ENCODE measurements around the gene ADPRHL1.

Gene ADPRHL1

DNA sequence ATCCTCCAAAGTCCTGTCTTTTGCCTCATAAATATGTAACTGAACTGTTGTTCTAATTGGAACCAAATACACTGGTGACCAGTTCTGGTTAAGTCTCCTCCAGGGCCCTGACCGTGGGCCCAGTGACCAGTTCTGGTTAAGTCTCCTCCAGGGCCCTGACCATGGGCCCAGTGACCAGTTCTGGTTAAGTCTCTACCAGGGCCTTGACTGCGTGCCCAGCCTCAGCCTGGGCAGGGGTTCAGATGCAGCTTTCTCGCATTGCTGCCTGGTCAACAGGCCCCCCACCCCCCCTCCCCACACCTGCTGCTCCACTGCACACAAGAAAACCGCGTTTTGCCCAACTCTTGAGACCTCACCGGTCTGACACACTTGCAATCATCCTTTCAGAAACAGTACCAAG, 85.5 kb downstream of the ADPRHL1 start:
- TF ChIP-seq CTCF (IDR thresholded peaks at IDR 0.05; ENCODE audit: low read depth, low read length, poor library complexity, severe bottlenecking): no peak

GRCh38 chr13:113367020-113367560, 86.2 kb downstream of the ADPRHL1 start:
- Histone ChIP-seq H4K20me1 (ENCODE audit: control insufficient read depth, insufficient read depth, low read depth, low read length) (no peaks in the 10 kb centered on the region), H3K9me3 (ENCODE audit: control insufficient read depth, insufficient read depth, low read length) (no peaks in the 10 kb centered on the region), H3K27me3 (ENCODE audit: control insufficient read depth, low read length) (peaks cover 11% of the 10 kb centered on the region), H3K4me1 (ENCODE audit: control insufficient read depth, low read length) (no peaks in the 10 kb centered on the region), H3K9me2 (replicated peaks; ENCODE audit: control insufficient read depth, low read length) (no peaks in the 10 kb centered on the region), H3K4me3 (ENCODE audit: low read length) (no peak overlapping the region), H3K36me3 (ENCODE audit: control insufficient read depth, low read length) (no peaks in the 10 kb centered on the region), H3K79me2 (ENCODE audit: control insufficient read depth, low read length) (no peaks in the 10 kb centered on the region), H3K4me2 (ENCODE audit: low read length) (no peak overlapping the region), H3F3A (ENCODE audit: control insufficient read depth, insufficient read depth) (no peaks in the 10 kb centered on the region), H3K27ac (ENCODE audit: low read depth, low read length) (no peak overlapping the region)
- TF ChIP-seq CTCF (IDR thresholded peaks at IDR 0.05; ENCODE audit: low read depth, low read length, poor library complexity, severe bottlenecking) (no peak), EZH2phosphoT487 (IDR thresholded peaks at IDR 0.05; ENCODE audit: borderline replicate concordance, low read length) (no peak)

More for the DNA sequence above, 85.5 kb downstream of the ADPRHL1 start:
- Histone ChIP-seq H3K9me2 (replicated peaks; ENCODE audit: control insufficient read depth, low read length) (no peaks in the 10 kb centered on the region), H3F3A (ENCODE audit: control insufficient read depth, insufficient read depth) (no peaks in the 10 kb centered on the region), H3K27me3 (ENCODE audit: control insufficient read depth, low read length) (peaks cover 8% of the 10 kb centered on the region), H4K20me1 (ENCODE audit: control insufficient read depth, insufficient read depth, low read depth, low read length) (no peaks in the 10 kb centered on the region), H3K4me3 (ENCODE audit: low read length) (no peak overlapping the region), H3K4me1 (ENCODE audit: control insufficient read depth, low read length) (no peaks in the 10 kb centered on the region), H3K36me3 (ENCODE audit: control insufficient read depth, low read length) (no peaks in the 10 kb centered on the region), H3K4me2 (ENCODE audit: low read length) (no peak overlapping the region), H3K27ac (ENCODE audit: low read depth, low read length) (no peak overlapping the region), H3K9me3 (ENCODE audit: control insufficient read depth, insufficient read depth, low read length) (no peaks in the 10 kb centered on the region), H3K79me2 (ENCODE audit: control insufficient read depth, low read length) (no peaks in the 10 kb centered on the region)

DNA sequence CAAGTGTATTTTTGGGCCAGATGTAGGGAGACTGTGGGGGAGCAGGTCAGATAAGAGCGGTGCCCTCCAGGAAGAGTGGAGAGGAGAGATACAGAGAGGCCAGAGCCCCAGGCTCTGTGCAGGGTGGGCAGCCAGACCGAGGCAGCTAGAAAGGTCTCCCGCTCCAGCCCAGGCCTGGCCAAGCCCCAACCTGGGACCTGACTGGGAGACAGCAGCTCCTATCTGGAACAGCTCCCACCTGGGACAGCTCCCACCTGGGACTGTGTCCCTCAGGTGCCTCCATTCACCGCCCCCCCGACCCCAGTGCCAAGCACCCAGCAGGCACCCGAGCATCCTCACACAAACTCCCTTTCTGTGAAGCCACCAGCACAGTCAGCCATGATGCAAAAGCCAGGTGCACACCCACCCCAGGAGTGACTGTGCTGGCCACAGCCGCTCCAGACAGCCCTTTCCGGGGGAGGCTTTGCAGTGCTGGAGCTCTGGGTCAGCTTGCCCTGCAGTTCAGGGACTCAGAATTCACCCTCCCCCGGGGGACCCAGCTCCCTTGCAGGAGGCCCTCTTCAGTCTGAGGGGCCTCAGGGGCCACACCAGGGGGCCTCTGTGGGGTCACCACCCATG, 87.2 kb downstream of the ADPRHL1 start:
- peaks cover 16% of the 10 kb centered on the region for H3K27me3 ChIP-seq (ENCODE audit: control insufficient read depth, low read length)

More for the DNA sequence above, 87.2 kb downstream of the ADPRHL1 start:
- H3K4me2 ChIP-seq (ENCODE audit: low read length): no peak overlapping the region
- no peaks in the 10 kb centered on the region for H3F3A ChIP-seq (ENCODE audit: control insufficient read depth, insufficient read depth)
- H3K79me2 ChIP-seq (ENCODE audit: control insufficient read depth, low read length): no peaks in the 10 kb centered on the region
- no peaks in the 10 kb centered on the region for H3K9me2 ChIP-seq (replicated peaks; ENCODE audit: control insufficient read depth, low read length)
- no peaks in the 10 kb centered on the region for H3K9me3 ChIP-seq (ENCODE audit: control insufficient read depth, insufficient read depth, low read length)
- no peaks in the 10 kb centered on the region for H4K20me1 ChIP-seq (ENCODE audit: control insufficient read depth, insufficient read depth, low read depth, low read length)
- H3K27ac ChIP-seq (ENCODE audit: low read depth, low read length): no peak overlapping the region
- TF ChIP-seq CTCF (IDR thresholded peaks at IDR 0.05; ENCODE audit: low read depth, low read length, poor library complexity, severe bottlenecking) (no peak), EZH2phosphoT487 (IDR thresholded peaks at IDR 0.05; ENCODE audit: borderline replicate concordance, low read length) (no peak)
- H3K4me3 ChIP-seq (ENCODE audit: low read length): no peak overlapping the region
- no peaks in the 10 kb centered on the region for H3K36me3 ChIP-seq (ENCODE audit: control insufficient read depth, low read length)
- no peaks in the 10 kb centered on the region for H3K4me1 ChIP-seq (ENCODE audit: control insufficient read depth, low read length)
